HG03520 (cell line): ENCODE results near the gene TNS1.

ENCODE experiments used
- ATAC-seq: cut with Tn5 transposase; IDR thresholded peaks from one replicate; pipeline ENCODE4 v1.9.1; 2021; ENCODE audit warnings: mild to moderate bottlenecking, moderate library complexity; ENCODE audit not compliant: unreplicated experiment

The TNS1 gene

GRCh38 chr2:217902379-217903141 lies 100.2 kb downstream of the TNS1 start:
- no peak for ATAC-seq

- no peak for ATAC-seq
These were observed 100.9 kb downstream of the TNS1 start for GRCh38 chr2:217901835-217902378.

- no peak for ATAC-seq
These were observed 101.4 kb downstream of the TNS1 start for GRCh38 chr2:217901400-217901799.

GRCh38 chr2:217900780-217901360 lies 101.9 kb downstream of the TNS1 start:
- no peak for ATAC-seq

- ATAC-seq = no peak
These were observed 102.6 kb downstream of the TNS1 start for GRCh38 chr2:217900010-217900779.

- ATAC-seq = peak; percentile 72
These were observed 103.4 kb downstream of the TNS1 start for GRCh38 chr2:217899231-217900009.

- ATAC-seq = no peak
These were observed 104.7 kb downstream of the TNS1 start for GRCh38 chr2:217897816-217898806.

- ATAC-seq = no peak
These were observed 105.6 kb downstream of the TNS1 start for GRCh38 chr2:217897091-217897715.

GRCh38 chr2:217895070-217895635 lies 107.6 kb downstream of the TNS1 start:
- no peak for ATAC-seq

- ATAC-seq = no peak
These were observed 109.4 kb downstream of the TNS1 start for GRCh38 chr2:217893440-217893839.

- ATAC-seq = no peak
These were observed 110.2 kb downstream of the TNS1 start for GRCh38 chr2:217892560-217892959.

GRCh38 chr2:217890445-217890844 lies 112.3 kb downstream of the TNS1 start:
- ATAC-seq = no peak

- ATAC-seq = no peak
These were observed 113.1 kb downstream of the TNS1 start for GRCh38 chr2:217889656-217890055.

GRCh38 chr2:217887841-217888701 lies 114.7 kb downstream of the TNS1 start:
- no peak for ATAC-seq

- ATAC-seq = peak; percentile 64
These were observed 116.0 kb downstream of the TNS1 start for GRCh38 chr2:217886720-217887309.

- ATAC-seq = no peak
These were observed 116.7 kb downstream of the TNS1 start for GRCh38 chr2:217886091-217886490.

GRCh38 chr2:217884985-217885384 lies 117.8 kb downstream of the TNS1 start:
- no peak for ATAC-seq
